Muscle of leg (tissue), 11 donors: ENCODE measurements around the gene TGFBRAP1. TPM values are rescaled to one million over a fixed set of nuclear protein-coding genes. Genes with fewer than 3 reads are reported as not detected.
"Not testable (repeated sequence)": the region's sequence is repeated elsewhere in the genome, so short reads cannot be mapped to it uniquely, and the experiment has no call there.

ENCODE experiments used
- DNase-seq: peaks from one replicate; pipeline ENCODE4 v3.0.0; 2013
- H3K27ac ChIP-seq: one replicate; pipeline ENCODE4 v1.5.1; 2013; ENCODE audit warnings: mild to moderate bottlenecking, low read length, control low read depth
- H3K27me3 ChIP-seq: one replicate; pipeline ENCODE4 v1.6.1; 2013; ENCODE audit warnings: low read length; ENCODE audit not compliant: control insufficient read depth, insufficient read depth
- H3K36me3 ChIP-seq: one replicate; pipeline ENCODE4 v1.6.1; 2013; ENCODE audit warnings: low read length; ENCODE audit not compliant: control insufficient read depth, insufficient read depth
- H3K4me1 ChIP-seq: one replicate; pipeline ENCODE4 v1.6.1; 2013; ENCODE audit warnings: low read length; ENCODE audit not compliant: control insufficient read depth, insufficient read depth
- H3K4me3 ChIP-seq: one replicate; pipeline ENCODE4 v1.5.1; 2013; ENCODE audit warnings: low read length, control low read depth
- H3K9me3 ChIP-seq: replicated peaks from 2 replicates; pipeline ENCODE4 v1.6.1; 2013; ENCODE audit warnings: low read depth, low read length; ENCODE audit not compliant: control insufficient read depth
- WGBS: methylation state at CpG from one replicate; pipeline ENCODE4 v1.1.5; 2013; ENCODE audit warnings: missing lambda C conversion rate; ENCODE audit not compliant: insufficient coverage; 5-methylcytosine and 5-hydroxymethylcytosine counted together
- polyA plus RNA-seq, 8 donors: library from polyadenylated mRNA; unstranded; fragments of 120-200 nt; gene quantifications; one replicate each; pipeline versions ENCODE4 v1.2.1 to v1.2.3, GENCODE V29; 2013; ENCODE audit warnings: inconsistent platforms in 1 of 8, low replicate concordance in 1 of 8; ENCODE audit not compliant: insufficient read length in 8 of 8, insufficient read depth in 1 of 8
- total RNA-seq: library from RNA; stranded (reverse); fragments of 120-200 nt; gene quantifications from one replicate; pipeline ENCODE4 v1.2.4, GENCODE V29; 2013

TGFBRAP1 gene
- total and polyA plus RNA-seq, 9 donors = 7.1 to 10.5 (median 8.5) TPM

DNA sequence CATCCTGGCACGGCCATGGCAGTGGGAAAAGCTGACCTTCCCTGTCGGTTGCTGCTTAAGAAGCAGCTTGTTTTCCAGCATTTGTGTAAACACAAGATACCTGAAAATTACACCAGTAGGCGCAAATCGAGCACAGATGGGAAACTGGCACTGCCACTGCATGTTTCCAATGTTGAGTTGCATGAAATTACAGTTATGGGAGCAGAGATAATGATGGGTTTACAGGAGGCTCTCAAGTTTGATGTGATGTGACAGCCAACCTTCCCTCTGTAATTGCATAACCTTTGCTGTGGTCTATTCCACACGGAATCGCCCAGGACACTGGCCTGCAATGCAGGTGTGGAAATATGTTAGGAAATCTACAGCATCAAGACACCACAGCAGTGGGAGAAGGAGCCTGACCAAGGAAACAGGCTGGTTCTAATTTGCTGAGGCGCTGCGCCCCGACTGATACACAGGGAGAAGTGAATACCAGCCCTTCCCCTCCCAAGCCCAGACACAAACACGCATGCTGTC is 70.6 kb downstream of the TGFBRAP1 start:
- 59% methylated on average over 3 of the region's 10 CpGs for WGBS
- Histone ChIP-seq H3K9me3 (no peaks in the 10 kb centered on the region), H3K4me1 (no peaks in the 10 kb centered on the region)

DNA sequence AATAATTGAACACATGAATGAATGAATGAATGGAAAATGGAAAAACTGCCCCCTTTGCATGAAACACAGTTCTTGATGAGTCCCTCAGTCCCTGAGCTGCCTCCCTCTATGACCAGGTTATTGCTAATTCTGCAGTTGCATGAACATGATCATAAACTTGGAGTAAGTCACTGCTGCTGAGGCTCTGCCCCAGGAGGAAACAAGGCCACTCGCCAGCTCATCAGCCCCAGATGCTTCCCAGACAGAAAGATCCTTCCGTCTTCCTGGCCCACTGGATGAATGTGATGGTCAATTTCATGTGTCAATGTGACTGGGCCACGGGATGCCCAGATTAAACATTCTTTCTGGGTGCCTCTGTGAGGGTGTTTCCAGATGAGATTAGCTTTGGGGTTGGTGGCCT is 71.6 kb downstream of the TGFBRAP1 start:
- H3K36me3 ChIP-seq = peaks cover 3% of the 10 kb centered on the region
- DNase-seq = no peak
- H3K4me3 ChIP-seq = no peak overlapping the region
- no peaks in the 10 kb centered on the region for H3K27me3 ChIP-seq
- no peaks in the 10 kb centered on the region for H3K9me3 ChIP-seq
- H3K4me1 ChIP-seq = no peaks in the 10 kb centered on the region
- WGBS = 66% methylated on average over 2 of the region's 3 CpGs
- no peak overlapping the region for H3K27ac ChIP-seq

More for the DNA sequence above, 70.6 kb downstream of the TGFBRAP1 start:
- Histone ChIP-seq H3K36me3 (peaks cover 3% of the 10 kb centered on the region), H3K27ac (no peak overlapping the region), H3K4me3 (no peak overlapping the region), H3K27me3 (no peaks in the 10 kb centered on the region)
- no peak for DNase-seq

DNA sequence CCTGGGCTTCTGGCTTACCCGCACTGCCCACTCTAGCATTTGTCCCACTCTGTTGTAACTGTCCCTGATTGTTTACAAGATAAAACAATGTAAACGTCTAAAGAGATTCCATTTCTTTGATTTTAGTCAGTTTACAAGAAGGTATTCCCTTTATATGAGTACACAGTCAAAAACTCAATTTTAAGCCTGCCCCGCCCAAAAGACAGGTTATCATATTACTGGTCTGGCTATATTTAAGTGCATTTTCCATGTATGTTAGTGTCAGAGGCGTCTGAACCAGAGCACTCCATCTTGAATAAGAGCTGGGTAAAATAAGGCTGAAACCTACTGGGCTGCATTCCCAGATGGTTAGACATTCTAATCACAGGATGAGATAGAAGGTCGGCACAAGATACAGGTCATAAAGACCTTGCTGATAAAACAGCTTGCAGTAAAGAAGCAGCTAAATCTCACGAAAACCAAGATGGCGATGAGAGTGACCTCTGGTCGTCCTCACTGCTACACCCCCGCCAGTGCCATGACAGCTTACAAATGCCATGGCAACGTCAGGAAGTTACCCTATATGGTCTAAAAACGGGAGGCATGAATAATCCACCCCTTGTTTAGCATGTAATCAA is 73.0 kb downstream of the TGFBRAP1 start:
- H3K27ac ChIP-seq = no peak overlapping the region
- DNase-seq = no peak
- no peaks in the 10 kb centered on the region for H3K4me1 ChIP-seq
- no peak overlapping the region for H3K4me3 ChIP-seq
- H3K9me3 ChIP-seq = no peaks in the 10 kb centered on the region
- H3K27me3 ChIP-seq = no peaks in the 10 kb centered on the region
- no peaks in the 10 kb centered on the region for H3K36me3 ChIP-seq
- 74% methylated on average over 9 of the region's 11 CpGs for WGBS

DNA sequence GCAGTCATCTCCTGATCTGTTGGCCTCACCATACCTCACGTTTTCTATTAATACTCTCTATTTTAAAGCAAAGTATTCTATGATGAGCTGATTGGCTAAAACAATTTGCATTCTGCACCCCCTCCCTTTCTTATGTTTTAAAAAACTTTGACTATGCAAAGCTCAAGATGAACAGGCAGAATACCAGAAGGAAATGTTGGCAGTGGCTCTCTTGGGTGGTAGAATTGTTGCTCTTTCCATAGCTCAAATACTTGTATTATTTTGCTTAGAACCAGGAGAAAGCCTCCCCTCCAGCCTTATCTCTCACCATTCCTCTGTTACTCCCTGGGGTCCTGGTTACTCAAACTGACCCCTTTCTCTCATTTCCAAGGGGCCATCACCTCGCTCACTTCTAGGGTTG is 73.6 kb downstream of the TGFBRAP1 start:
- no peak for DNase-seq
- Histone ChIP-seq H3K27ac (no peak overlapping the region), H3K36me3 (no peaks in the 10 kb centered on the region), H3K27me3 (no peaks in the 10 kb centered on the region), H3K9me3 (no peaks in the 10 kb centered on the region), H3K4me1 (no peaks in the 10 kb centered on the region), H3K4me3 (no peak overlapping the region)
- 83% methylated on average over 1 of the region's 2 CpGs for WGBS

DNA sequence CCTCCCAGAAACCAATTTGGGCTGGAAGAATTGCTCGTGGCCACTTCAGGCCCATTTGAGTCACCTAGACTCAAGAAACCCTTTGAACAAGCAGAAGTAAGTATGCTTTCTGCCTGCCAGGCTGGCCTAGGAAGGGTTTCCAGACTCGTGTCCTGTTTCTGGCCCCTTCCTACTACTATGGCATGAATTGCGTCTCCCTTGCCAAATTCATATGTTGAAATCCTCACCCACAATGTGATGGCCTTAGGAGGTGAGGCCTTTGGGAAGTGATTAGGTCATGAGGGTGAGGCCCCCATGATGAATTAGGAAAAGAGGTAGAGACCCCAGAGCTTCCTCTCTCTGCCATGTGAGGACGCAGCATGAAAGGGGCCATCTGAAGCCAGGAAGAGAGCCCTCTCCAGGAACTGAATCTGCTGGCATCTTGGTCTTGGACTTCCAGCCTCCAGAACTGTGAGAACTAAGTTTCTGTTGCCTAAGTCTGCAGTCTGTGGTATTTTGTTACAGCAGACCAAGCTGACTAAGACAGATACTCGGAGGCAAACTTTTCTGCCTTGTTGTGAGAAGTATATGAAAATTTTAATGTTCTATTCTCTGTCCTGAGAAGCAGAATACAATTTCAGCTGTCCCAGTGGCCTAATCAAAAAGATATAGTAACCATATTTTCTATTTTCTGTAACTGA is 74.9 kb downstream of the TGFBRAP1 start:
- DNase-seq = no peak
- H3K36me3 ChIP-seq = no peaks in the 10 kb centered on the region
- no peaks in the 10 kb centered on the region for H3K9me3 ChIP-seq
- H3K4me1 ChIP-seq = no peaks in the 10 kb centered on the region
- H3K4me3 ChIP-seq = no peak overlapping the region
- 71% methylated on average over 1 of the region's 5 CpGs for WGBS
- no peak overlapping the region for H3K27ac ChIP-seq
- H3K27me3 ChIP-seq = no peaks in the 10 kb centered on the region

DNA sequence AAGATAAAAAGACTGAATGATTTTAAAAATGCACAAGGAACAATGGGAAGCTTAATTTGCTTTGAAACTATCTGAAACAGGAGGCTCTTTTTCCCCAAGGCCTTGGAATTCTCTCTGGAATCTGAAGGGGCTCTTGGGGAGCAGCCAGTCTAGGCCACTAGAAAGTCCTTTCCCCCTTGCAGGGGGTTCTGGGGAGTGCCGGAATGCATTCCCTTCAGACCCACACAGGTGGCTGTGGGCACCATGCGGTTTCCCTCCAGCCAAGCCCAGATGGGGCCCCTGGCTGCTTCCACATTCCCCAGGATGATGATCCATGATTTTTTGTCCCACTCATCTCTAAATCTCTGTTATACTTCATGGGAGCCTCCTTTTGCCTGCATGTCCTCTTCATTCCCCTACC is 77.3 kb downstream of the TGFBRAP1 start:
- no peaks in the 10 kb centered on the region for H3K9me3 ChIP-seq
- H3K27me3 ChIP-seq = no peaks in the 10 kb centered on the region
- 100% methylated on average over 1 of the region's 2 CpGs for WGBS
- no peaks in the 10 kb centered on the region for H3K36me3 ChIP-seq
- no peak overlapping the region for H3K4me3 ChIP-seq
- no peaks in the 10 kb centered on the region for H3K4me1 ChIP-seq
- no peak overlapping the region for H3K27ac ChIP-seq
- DNase-seq = no peak

DNA sequence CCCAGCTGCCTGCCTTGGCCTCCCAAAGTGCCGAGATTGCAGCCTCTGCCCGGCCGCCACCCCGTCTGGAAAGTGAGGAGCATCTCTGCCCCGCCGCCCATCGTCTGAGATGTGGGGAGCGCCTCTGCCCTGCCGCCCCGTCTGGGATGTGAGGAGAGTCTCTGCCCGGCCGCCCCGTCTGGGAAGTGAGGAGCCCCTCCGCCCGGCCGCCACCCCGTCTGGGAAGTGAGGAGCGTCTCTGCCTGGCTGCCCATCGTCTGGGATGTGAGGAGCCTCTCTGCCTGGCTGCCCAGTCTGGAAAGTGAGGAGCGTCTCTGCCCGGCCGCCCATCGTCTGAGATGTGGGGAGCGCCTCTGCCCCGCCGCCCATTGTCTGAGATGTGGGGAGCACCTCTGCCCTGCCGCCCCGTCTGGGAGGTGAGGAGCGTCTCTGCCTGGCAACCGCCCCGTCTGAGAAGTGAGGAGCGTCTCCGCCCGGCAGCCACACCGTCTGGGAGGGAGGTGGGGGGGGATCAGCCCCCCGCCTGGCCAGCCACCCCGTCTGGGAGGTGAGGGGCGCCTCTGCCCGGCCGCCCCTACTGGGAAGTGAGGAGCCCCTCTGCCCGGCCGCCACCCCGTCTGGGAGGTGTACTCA is 78.4 kb downstream of the TGFBRAP1 start:
- over 99% methylated on average over 17 of the region's 43 CpGs for WGBS
- not testable (repeated sequence) for DNase-seq, H3K9me3 ChIP-seq, H3K4me1 ChIP-seq, H3K27ac ChIP-seq, H3K27me3 ChIP-seq, H3K4me3 ChIP-seq, H3K36me3 ChIP-seq

DNA sequence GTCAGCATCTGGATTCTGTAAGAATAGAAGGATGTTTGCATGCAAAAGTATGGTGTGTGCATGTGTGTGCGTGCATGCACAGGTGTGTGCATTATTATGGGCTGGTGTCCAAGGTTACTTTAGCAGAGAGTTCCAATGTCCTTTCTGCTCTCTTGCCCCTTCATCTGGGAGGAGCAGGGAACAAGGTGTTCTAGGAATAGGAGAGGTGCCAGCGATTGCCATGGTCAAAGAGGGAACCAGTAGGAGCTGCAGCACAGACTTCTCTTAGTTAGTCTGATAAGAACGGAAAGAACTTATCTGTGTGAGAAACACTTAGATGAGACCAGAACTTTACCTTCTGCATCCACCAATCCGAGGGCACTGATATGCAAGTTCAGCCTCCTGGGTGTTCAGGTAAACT is 79.6 kb downstream of the TGFBRAP1 start:
- 90% methylated on average over 4 of the region's 4 CpGs for WGBS
- no peaks in the 10 kb centered on the region for H3K4me1 ChIP-seq
- H3K9me3 ChIP-seq = no peaks in the 10 kb centered on the region
- no peak for DNase-seq
- H3K27ac ChIP-seq = no peak overlapping the region
- no peak overlapping the region for H3K4me3 ChIP-seq
- no peaks in the 10 kb centered on the region for H3K36me3 ChIP-seq
- H3K27me3 ChIP-seq = no peaks in the 10 kb centered on the region

DNA sequence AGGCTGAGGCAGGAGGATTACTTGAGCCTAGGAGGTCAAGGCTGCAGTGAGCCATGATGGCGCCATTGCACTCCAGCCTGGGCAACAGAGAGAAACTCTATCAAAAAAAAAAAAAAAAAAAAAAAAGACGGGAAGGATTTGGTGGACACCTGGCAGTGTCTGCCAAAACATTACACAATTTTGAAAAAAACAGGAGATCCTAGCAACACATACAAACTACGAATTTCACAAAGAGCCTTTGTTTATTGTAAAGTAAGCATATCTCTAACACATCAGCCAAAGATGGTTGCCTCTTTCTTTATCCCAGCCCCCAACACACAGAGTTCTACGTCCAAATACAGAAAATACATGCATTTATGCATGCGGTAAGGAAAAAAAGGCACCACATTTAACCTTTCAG is 80.4 kb downstream of the TGFBRAP1 start:
- 60% methylated on average over 1 of the region's 5 CpGs for WGBS
- no peak overlapping the region for H3K4me3 ChIP-seq
- H3K9me3 ChIP-seq = no peaks in the 10 kb centered on the region
- no peaks in the 10 kb centered on the region for H3K27me3 ChIP-seq
- no peak overlapping the region for H3K27ac ChIP-seq
- no peaks in the 10 kb centered on the region for H3K4me1 ChIP-seq
- no peaks in the 10 kb centered on the region for H3K36me3 ChIP-seq
- no peak for DNase-seq

DNA sequence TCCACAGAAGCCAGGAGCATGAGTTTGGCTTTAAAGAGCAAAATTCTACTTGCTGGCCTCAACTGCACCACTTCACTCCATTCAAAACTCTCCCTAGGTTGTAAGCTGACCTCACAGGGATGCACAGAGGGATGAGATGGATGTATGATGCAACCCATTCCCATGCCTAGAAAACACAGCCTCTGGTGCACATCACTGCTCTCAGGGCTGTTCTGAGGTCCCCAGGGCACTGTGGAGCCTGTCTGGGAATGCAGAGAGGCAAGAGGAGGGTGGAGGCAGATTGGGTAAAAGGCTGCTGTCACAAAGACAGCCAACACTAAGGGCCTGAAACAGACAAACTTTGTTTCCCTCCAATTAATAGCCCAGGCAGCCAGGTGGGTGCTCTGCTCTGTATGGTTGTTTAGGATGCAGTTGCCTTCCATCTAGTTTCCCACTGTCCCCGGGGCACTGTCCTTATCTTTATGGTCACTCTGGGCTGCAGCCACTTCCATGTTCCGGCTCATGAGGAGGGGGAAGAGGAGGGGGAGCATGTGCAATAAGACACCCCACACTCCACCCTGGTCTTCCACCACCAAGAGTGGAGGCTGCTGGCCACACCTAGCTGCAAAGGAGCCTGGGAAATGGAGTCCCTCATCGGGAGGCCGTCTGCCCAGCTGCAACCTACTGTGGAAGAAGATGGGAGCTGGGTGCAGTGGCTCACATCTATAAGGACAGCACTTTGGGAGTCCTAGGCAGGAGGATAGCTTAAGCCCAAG is 81.0 kb downstream of the TGFBRAP1 start:
- H3K36me3 ChIP-seq = no peaks in the 10 kb centered on the region
- no peak for DNase-seq
- no peaks in the 10 kb centered on the region for H3K9me3 ChIP-seq
- no peak overlapping the region for H3K27ac ChIP-seq
- no peaks in the 10 kb centered on the region for H3K4me1 ChIP-seq
- no peak overlapping the region for H3K4me3 ChIP-seq
- no peaks in the 10 kb centered on the region for H3K27me3 ChIP-seq
- WGBS = no CpG with 5 or more reads among the region's 4 CpGs
